ENCODE measurements around the gene PCBP3. TPM values are rescaled to one million over a fixed set of nuclear protein-coding genes. Genes with fewer than 3 reads are reported as not detected.

The PCBP3 gene
- total RNA-seq, 2 donors from 2014 or later: 0.77 to 17.2 TPM

DNA sequence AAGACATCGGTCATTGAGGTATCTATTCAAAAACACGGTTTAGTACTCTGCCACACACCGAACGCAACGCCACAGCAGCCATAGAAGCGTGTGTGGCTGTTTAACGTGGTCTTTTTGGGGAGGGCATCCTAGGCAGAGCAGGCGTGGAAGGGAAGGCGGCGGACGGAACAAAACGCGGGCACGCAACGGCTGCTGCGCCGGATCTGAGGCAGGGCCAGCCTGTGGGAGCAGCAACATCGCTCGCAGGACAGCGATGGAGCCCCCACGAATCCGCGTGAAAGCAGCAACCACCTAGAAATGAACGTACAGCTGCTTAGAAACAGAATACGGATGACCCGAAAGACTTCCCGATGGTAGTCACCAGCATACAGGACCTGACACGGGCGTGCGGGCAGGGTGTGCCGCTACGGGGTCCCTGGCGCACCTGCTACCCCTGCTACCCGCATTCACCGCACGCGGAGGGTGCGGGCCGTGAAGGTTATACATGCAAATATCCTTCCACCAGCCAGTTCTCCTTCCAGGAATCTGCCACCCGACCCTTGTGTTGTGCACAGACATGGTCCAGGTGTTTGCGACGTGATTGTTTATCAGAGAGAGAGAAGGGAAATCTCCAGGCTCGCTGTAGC, 223.6 kb downstream of the PCBP3 start:
- no peaks in the 10 kb centered on the region for H3K36me3 ChIP-seq
- no peaks in the 10 kb centered on the region for H3K27me3 ChIP-seq (replicated peaks; ENCODE audit: insufficient read depth)
- H3K4me1 ChIP-seq (replicated peaks): no peaks in the 10 kb centered on the region
- TF ChIP-seq POLR2AphosphoS5 (IDR thresholded peaks at IDR 0.05) (no peak), POLR2A (IDR thresholded peaks at IDR 0.05) (no peak)
- TF ChIP-seq, protein P1, sequence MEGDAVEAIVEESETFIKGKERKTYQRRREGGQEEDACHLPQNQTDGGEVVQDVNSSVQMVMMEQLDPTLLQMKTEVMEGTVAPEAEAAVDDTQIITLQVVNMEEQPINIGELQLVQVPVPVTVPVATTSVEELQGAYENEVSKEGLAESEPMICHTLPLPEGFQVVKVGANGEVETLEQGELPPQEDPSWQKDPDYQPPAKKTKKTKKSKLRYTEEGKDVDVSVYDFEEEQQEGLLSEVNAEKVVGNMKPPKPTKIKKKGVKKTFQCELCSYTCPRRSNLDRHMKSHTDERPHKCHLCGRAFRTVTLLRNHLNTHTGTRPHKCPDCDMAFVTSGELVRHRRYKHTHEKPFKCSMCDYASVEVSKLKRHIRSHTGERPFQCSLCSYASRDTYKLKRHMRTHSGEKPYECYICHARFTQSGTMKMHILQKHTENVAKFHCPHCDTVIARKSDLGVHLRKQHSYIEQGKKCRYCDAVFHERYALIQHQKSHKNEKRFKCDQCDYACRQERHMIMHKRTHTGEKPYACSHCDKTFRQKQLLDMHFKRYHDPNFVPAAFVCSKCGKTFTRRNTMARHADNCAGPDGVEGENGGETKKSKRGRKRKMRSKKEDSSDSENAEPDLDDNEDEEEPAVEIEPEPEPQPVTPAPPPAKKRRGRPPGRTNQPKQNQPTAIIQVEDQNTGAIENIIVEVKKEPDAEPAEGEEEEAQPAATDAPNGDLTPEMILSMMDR (IDR thresholded peaks at IDR 0.05): no peak
- intact Hi-C loops (cut with DNase I): no loop called here
- no peaks in the 10 kb centered on the region for H3K9me3 ChIP-seq
- no peak for DNase-seq (ENCODE audit: low spot score)
- no peak overlapping the region for H3K4me3 ChIP-seq
- no peak overlapping the region for H3K27ac ChIP-seq
- WGBS: 89% methylated on average over 42 of the region's 43 CpGs

DNA sequence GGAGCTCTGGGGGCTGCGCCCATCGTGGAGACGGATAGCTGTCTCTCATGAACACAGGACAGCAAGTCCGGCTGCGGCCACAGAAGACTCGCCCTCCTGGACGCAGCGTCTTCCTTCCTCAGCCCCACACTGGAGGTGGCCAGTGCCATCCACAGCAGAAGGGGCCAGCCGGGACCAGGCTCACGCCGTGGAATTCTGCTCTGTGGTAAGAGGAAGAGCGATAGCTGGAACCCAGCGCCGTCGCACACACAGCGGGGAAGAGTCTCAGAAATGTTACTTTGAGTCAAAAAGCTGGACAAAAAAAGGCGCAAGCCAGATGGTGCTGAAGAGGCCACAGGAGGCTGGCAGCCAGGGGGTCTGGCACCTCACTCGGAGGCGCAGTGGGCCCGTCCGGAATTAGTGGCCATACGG, 224.2 kb downstream of the PCBP3 start:
- DNase-seq (ENCODE audit: low spot score): no peak
- Histone ChIP-seq H3K9me3 (no peaks in the 10 kb centered on the region), H3K4me1 (replicated peaks) (no peaks in the 10 kb centered on the region), H3K27ac (no peak overlapping the region), H3K4me3 (no peak overlapping the region), H3K27me3 (replicated peaks; ENCODE audit: insufficient read depth) (no peaks in the 10 kb centered on the region), H3K36me3 (no peaks in the 10 kb centered on the region)
- intact Hi-C loops (cut with DNase I): no loop called here
- WGBS: 93% methylated on average over 20 of the region's 22 CpGs
- TF ChIP-seq POLR2A (IDR thresholded peaks at IDR 0.05): no peak
- TF ChIP-seq, protein P1 (IDR thresholded peaks at IDR 0.05): no peak
- TF ChIP-seq POLR2AphosphoS5 (IDR thresholded peaks at IDR 0.05): no peak

- 72% methylated on average over 17 of the region's 17 CpGs for WGBS
These were observed 224.6 kb downstream of the PCBP3 start for GRCh38 chr21:45868086-45868485.

DNA sequence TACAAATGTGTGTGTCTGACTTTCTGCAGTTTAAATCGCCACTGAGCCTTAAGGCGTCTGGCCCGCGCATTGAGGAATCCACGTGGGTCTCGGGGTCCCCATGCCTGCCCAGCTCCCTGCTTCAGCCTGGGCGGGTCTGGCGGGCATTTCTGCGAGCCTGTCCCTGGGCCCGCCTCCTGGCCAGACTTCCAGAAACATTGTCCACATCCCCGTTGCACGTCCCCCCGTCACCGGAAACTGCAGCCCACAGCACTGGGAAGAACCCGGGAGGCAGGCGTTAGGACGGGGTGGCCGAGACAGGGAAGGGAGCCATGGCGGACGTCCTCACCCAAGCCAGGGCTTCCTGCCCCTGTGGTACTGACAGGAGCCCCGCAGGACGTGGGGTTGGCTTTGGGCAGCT, 225.0 kb downstream of the PCBP3 start:
- TF ChIP-seq POLR2A (IDR thresholded peaks at IDR 0.05) (no peak), POLR2AphosphoS5 (IDR thresholded peaks at IDR 0.05) (no peak)
- TF ChIP-seq, protein P1 (IDR thresholded peaks at IDR 0.05): no peak

More at GRCh38 chr21:45868086-45868485, 224.6 kb downstream of the PCBP3 start:
- intact Hi-C loops (cut with DNase I): no loop called here
- Histone ChIP-seq H3K4me3 (no peak overlapping the region), H3K27me3 (replicated peaks; ENCODE audit: insufficient read depth) (no peaks in the 10 kb centered on the region), H3K27ac (no peak overlapping the region), H3K9me3 (no peaks in the 10 kb centered on the region), H3K36me3 (no peaks in the 10 kb centered on the region), H3K4me1 (replicated peaks) (no peaks in the 10 kb centered on the region)
- TF ChIP-seq, protein P1 (IDR thresholded peaks at IDR 0.05): no peak
- TF ChIP-seq POLR2A (IDR thresholded peaks at IDR 0.05): no peak
- DNase-seq (ENCODE audit: low spot score): no peak

More for the DNA sequence above, 225.0 kb downstream of the PCBP3 start:
- no peaks in the 10 kb centered on the region for H3K4me1 ChIP-seq (replicated peaks)
- no peaks in the 10 kb centered on the region for H3K27me3 ChIP-seq (replicated peaks; ENCODE audit: insufficient read depth)
- intact Hi-C loops (cut with DNase I): no loop called here
- H3K4me3 ChIP-seq: no peak overlapping the region
- no peaks in the 10 kb centered on the region for H3K36me3 ChIP-seq
- no peak overlapping the region for H3K27ac ChIP-seq
- no peak for DNase-seq (ENCODE audit: low spot score)
- WGBS: 59% methylated on average over 22 of the region's 22 CpGs
- H3K9me3 ChIP-seq: no peaks in the 10 kb centered on the region
